SK-N-SH (cell line): ENCODE results near the gene EDEM2. TPM values are rescaled to one million over a fixed set of nuclear protein-coding genes. Genes with fewer than 3 reads are reported as not detected.

Experiments
- CTCF ChIA-PET: fragments of 300-600, 350-600 bp; formaldehyde crosslinking; extraction: SDS; loops from one replicate; lab custom pipeline; 2021; lab: Yijun Ruan, JAX
- POLR2A ChIA-PET: fragments of 350-600 bp; sonication (Branson Sonifier 250); formaldehyde crosslinking; extraction: SDS; loops from one replicate; lab custom pipeline; 2020; ENCODE audit warnings: antibody characterized with exemption, inconsistent platforms; lab: Yijun Ruan, JAX
- DNase-seq: peaks from one replicate; pipeline ENCODE4 v3.0.0; 2012
- H2AFZ ChIP-seq: fragments of 200-600 bp; sonication (generic); 2 replicates; pipeline ENCODE4 v1.8.1; 2016; ENCODE audit warnings: antibody characterized with exemption, mild to moderate bottlenecking, low read depth
- H3F3A ChIP-seq: fragments of 200-600 bp; sonication (generic); replicated peaks from 2 replicates; pipeline ENCODE3; 2016; ENCODE audit warnings: antibody characterized with exemption, mild to moderate bottlenecking; ENCODE audit not compliant: insufficient read depth
- H3K27ac ChIP-seq, 2 experiments: fragments of 200-500 bp in 1 of 2; fragments of 200-600 bp in 1 of 2; sonication (Bioruptor generic) in 1 of 2; sonication (generic), shearing (Covaris generic) in 1 of 2; 2 replicates each; pipeline versions ENCODE4 v1.5.1 to v1.6.1; 2014 to 2016; ENCODE audit warnings: low read depth in 2 of 2, inconsistent platforms in 1 of 2, low read length in 1 of 2, mild to moderate bottlenecking in 1 of 2, mixed read lengths in 1 of 2
- H3K27me3 ChIP-seq: fragments of 200-600 bp; sonication (generic), shearing (Covaris generic); 2 replicates; pipeline ENCODE4 v1.6.1; 2016; ENCODE audit warnings: mixed run types; ENCODE audit not compliant: insufficient read depth
- H3K36me3 ChIP-seq, 2 experiments: fragments of 200-500 bp in 1 of 2; fragments of 200-600 bp in 1 of 2; sonication (Bioruptor generic) in 1 of 2; sonication (generic) in 1 of 2; replicated peaks in 1 of 2; 2 replicates each; pipeline versions ENCODE3 to v1.5.1; 2014 to 2016; ENCODE audit warnings: low read length in 1 of 2, mild to moderate bottlenecking in 1 of 2; ENCODE audit not compliant: insufficient read depth in 2 of 2, control insufficient read depth in 1 of 2
- H3K4me1 ChIP-seq, 2 experiments: fragments of 200-500 bp in 1 of 2; fragments of 200-600 bp in 1 of 2; sonication (Bioruptor generic) in 1 of 2; sonication (generic), shearing (Covaris generic) in 1 of 2; 2 replicates each; pipeline versions ENCODE4 v1.5.1 to v1.6.1; 2014 to 2016; ENCODE audit warnings: low read depth in 1 of 2, low read length in 1 of 2, mixed run types in 1 of 2; ENCODE audit not compliant: insufficient read depth in 2 of 2, control insufficient read depth in 1 of 2
- H3K4me2 ChIP-seq: fragments of 200-600 bp; sonication (generic), shearing (Covaris generic); 2 replicates; pipeline ENCODE4 v1.6.1; 2017; ENCODE audit warnings: mixed run types
- H3K4me3 ChIP-seq, 2 experiments: fragments of 200-500 bp in 1 of 2; fragments of 200-600 bp in 1 of 2; sonication (Bioruptor generic) in 1 of 2; sonication (generic), shearing (Covaris generic) in 1 of 2; 2 replicates each; pipeline versions ENCODE4 v1.5.1 to v1.8.1; 2014 to 2016; ENCODE audit warnings: low read depth in 2 of 2, inconsistent platforms in 1 of 2, low read length in 1 of 2, mild to moderate bottlenecking in 1 of 2, mixed read lengths in 1 of 2, moderate library complexity in 1 of 2
- H3K79me2 ChIP-seq: fragments of 200-600 bp; sonication (generic); 2 replicates; pipeline ENCODE4 v1.8.1; 2017; ENCODE audit warnings: mild to moderate bottlenecking; ENCODE audit not compliant: insufficient read depth
- H3K9ac ChIP-seq: fragments of 200-600 bp; sonication (generic); 2 replicates; pipeline ENCODE4 v1.6.1; 2017; ENCODE audit warnings: mixed run types
- H3K9me2 ChIP-seq: fragments of 200-600 bp; sonication (generic); 2 replicates; pipeline ENCODE4 v1.6.1; 2017; ENCODE audit warnings: mixed run types
- H3K9me3 ChIP-seq: fragments of 200-600 bp; sonication (generic); 2 replicates; pipeline ENCODE4 v1.6.1; 2017; ENCODE audit warnings: mixed run types, mild to moderate bottlenecking, moderate library complexity
- H4K20me1 ChIP-seq: fragments of 200-600 bp; sonication (generic); 2 replicates; pipeline ENCODE4 v1.6.1; 2017; ENCODE audit warnings: mild to moderate bottlenecking, mixed run types; ENCODE audit not compliant: insufficient read depth
- ELF1 ChIP-seq: IDR thresholded peaks from 2 replicates; pipeline ENCODE4 v1.4.0; 2012
- EP300 ChIP-seq, 2 experiments: IDR thresholded peaks; 2 replicates each; pipeline versions ENCODE4 v1.4.0 to v1.6.1; 2012; ENCODE audit warnings: borderline replicate concordance in 1 of 2, low read depth in 1 of 2, low read length in 1 of 2
- FOSL2 ChIP-seq: IDR thresholded peaks from 2 replicates; pipeline ENCODE4 v1.4.0; 2012; ENCODE audit warnings: low read depth, mild to moderate bottlenecking, moderate library complexity, borderline replicate concordance
- FOXJ3 ChIP-seq: sonication (generic); formaldehyde crosslinking; IDR thresholded peaks from 2 replicates; pipeline ENCODE4 v1.5.1; 2020; ENCODE audit warnings: mild to moderate bottlenecking, missing genetic modification reagents
- POLR2AphosphoS5 ChIP-seq: IDR thresholded peaks from 2 replicates; pipeline ENCODE4 v1.6.1; 2012; ENCODE audit warnings: low read depth, low read length
- RFX5 ChIP-seq: IDR thresholded peaks from 2 replicates; pipeline ENCODE4 v1.6.1; 2012; ENCODE audit warnings: mild to moderate bottlenecking, improper control_type of control experiment, low read length
- TEAD4 ChIP-seq: IDR thresholded peaks from 2 replicates; pipeline ENCODE4 v1.4.0; 2012; ENCODE audit warnings: mild to moderate bottlenecking, borderline replicate concordance; ENCODE audit not compliant: insufficient read depth
- ZBTB33 ChIP-seq: IDR thresholded peaks from 2 replicates; pipeline ENCODE4 v1.4.0; 2012; ENCODE audit warnings: low read depth, borderline replicate concordance
- WGBS: methylation state at CpG from one replicate; pipeline ENCODE4 v1.1.6; 2017; ENCODE audit warnings: low lambda C conversion rate; 5-methylcytosine and 5-hydroxymethylcytosine counted together
- polyA plus RNA-seq, 3 experiments: library from polyadenylated mRNA; depleted of rRNA; stranded (reverse); fragments of >200 nt; gene quantifications; 2 replicates each; pipeline ENCODE4 v1.2.3, GENCODE V29; 2012
- TF ChIP-seq, protein P1 (sequence below): fragments of 150-350 bp; IDR thresholded peaks from 2 replicates; pipeline ENCODE4 v1.6.1; 2016; ENCODE audit warnings: mild to moderate bottlenecking, low read depth, low read length
- TF ChIP-seq, protein P2 (sequence below): IDR thresholded peaks from 2 replicates; pipeline ENCODE4; 2012

EDEM2 gene
- polyA plus RNA-seq, 1 of the 3 experiments (the other 2 are of a cell fraction), result 34.3 TPM

DNA sequence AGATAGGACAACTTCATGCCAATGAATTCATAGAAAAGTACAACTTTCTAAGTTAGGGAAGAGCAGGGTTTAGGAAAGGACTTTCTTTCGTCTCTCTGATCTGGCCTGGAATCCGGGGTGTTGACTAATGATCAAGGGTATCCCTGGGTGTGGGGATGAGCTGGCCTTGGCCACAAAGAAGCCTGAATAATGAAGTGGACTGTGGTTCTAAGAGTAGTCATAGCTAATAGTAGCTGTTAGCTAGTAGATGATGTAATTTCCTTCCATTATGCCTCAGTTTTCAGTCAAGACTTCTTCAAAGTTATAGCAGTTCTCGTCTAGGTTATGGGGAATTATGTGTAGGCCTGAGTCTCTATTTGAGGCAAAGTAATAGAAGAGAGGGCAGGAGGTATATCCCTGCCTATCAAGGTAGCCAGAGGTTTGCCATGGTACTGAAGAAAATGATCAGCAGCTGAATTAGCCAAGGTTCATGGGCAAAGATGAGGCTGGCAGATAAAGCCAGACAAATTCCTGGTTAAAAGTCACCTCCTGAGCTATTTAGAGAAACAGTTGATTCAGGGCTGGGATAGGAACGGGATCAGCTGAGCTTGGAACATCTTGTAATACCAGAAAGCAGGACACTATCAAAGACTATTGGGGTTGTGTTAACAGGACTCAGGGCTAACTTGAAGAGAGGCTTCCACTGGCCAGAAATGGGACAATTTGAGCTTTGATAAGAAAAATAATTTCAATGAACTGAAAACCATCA is 35.8 kb downstream of the EDEM2 start:
- ChIA-PET CTCF (interaction anchor here (2.4 kb wide), 1 partner anchor 16 kb away, joined by 11 read pairs; no protein-coding TSS in a partner anchor), POLR2A (no interaction called here)
- H3K79me2 ChIP-seq, result no peaks in the 10 kb centered on the region
- H3K9me3 ChIP-seq, result no peaks in the 10 kb centered on the region
- no peaks in the 10 kb centered on the region for H3K27me3 ChIP-seq
- H3K9me2 ChIP-seq, result no peaks in the 10 kb centered on the region
- peaks cover 0 to 17% of the 10 kb centered on the region in 2 experiments; a peak in 1 of 4 replicates for H3K4me1 ChIP-seq
- peak overlapping the region in 1 of 2 experiments; percentile 82; a peak in 2 of 4 replicates for H3K27ac ChIP-seq
- WGBS, result 31% methylated on average over 4 of the region's 4 CpGs
- no peak overlapping the region for H3K4me3 ChIP-seq
- H2AFZ ChIP-seq, result peak overlapping the region; percentile 37; the same call in 1 of the 2 replicates
- H3F3A ChIP-seq, result peaks cover 29% of the 10 kb centered on the region
- H3K36me3 ChIP-seq, result peaks cover 8 to 11% of the 10 kb centered on the region in 2 experiments
- H3K9ac ChIP-seq, result peak overlapping the region; percentile 37
- TF ChIP-seq RFX5, result no peak
- TF ChIP-seq TEAD4, result no peak
- TF ChIP-seq POLR2AphosphoS5, result no peak
- TF ChIP-seq FOSL2, result peak; percentile 10; the same call in 1 of the 2 replicates
- TF ChIP-seq, protein P1, sequence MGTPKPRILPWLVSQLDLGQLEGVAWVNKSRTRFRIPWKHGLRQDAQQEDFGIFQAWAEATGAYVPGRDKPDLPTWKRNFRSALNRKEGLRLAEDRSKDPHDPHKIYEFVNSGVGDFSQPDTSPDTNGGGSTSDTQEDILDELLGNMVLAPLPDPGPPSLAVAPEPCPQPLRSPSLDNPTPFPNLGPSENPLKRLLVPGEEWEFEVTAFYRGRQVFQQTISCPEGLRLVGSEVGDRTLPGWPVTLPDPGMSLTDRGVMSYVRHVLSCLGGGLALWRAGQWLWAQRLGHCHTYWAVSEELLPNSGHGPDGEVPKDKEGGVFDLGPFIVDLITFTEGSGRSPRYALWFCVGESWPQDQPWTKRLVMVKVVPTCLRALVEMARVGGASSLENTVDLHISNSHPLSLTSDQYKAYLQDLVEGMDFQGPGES, result no peak
- H3K4me2 ChIP-seq, result 0 out of 2 replicates have a peak overlapping the region, but pooled peaks have one; percentile 3
- no peak for DNase-seq
- no peaks in the 10 kb centered on the region for H4K20me1 ChIP-seq

- CTCF ChIA-PET, result interaction anchor here (1.0 kb wide), 1 partner anchor 13 kb away, joined by 3 read pairs; no protein-coding TSS in a partner anchor
- Histone ChIP-seq H3K4me2 (no peak overlapping the region), H3K4me1 (peaks cover 0 to 15% of the 10 kb centered on the region in 2 experiments; a peak in 1 of 4 replicates), H3F3A (peaks cover 33% of the 10 kb centered on the region), H3K27ac (no peak overlapping the region), H3K36me3 (peaks cover 0 to 4% of the 10 kb centered on the region in 2 experiments), H3K79me2 (no peaks in the 10 kb centered on the region), H3K9me2 (no peaks in the 10 kb centered on the region), H3K4me3 (no peak overlapping the region), H3K27me3 (no peaks in the 10 kb centered on the region), H3K9ac (no peak overlapping the region), H4K20me1 (no peaks in the 10 kb centered on the region), H3K9me3 (no peaks in the 10 kb centered on the region), H2AFZ (no peak overlapping the region)
- 91% methylated on average over 4 of the region's 4 CpGs for WGBS
- no peak for DNase-seq
- TF ChIP-seq EP300 (IDR thresholded peaks at IDR 0.05; ENCODE audit: borderline replicate concordance in 1 of 2, low read depth in 1 of 2, low read length in 1 of 2) (no peak), FOXJ3 (CRISPR knock-in tag) (no peak), ZBTB33 (no peak), ELF1 (no peak)
- TF ChIP-seq, protein P2, sequence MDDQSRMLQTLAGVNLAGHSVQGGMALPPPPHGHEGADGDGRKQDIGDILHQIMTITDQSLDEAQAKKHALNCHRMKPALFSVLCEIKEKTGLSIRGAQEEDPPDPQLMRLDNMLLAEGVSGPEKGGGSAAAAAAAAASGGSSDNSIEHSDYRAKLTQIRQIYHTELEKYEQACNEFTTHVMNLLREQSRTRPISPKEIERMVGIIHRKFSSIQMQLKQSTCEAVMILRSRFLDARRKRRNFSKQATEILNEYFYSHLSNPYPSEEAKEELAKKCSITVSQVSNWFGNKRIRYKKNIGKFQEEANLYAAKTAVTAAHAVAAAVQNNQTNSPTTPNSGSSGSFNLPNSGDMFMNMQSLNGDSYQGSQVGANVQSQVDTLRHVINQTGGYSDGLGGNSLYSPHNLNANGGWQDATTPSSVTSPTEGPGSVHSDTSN, result no peak
- POLR2A ChIA-PET, result no interaction called here
These were observed 38.2 kb downstream of the EDEM2 start for GRCh38 chr20:35108921-35109320.
